Limb (tissue), 2 donors: ENCODE results near the gene SCLT1.
"Not testable (repeated sequence)": the region's sequence is repeated elsewhere in the genome, so short reads cannot be mapped to it uniquely, and the experiment has no call there.

Experiments used
- DNase-seq, 2 donors: peaks; one replicate each; pipeline ENCODE4 v3.0.0-alpha.2; 2016; ENCODE audit errors: extremely low spot score in 2 of 2

SCLT1 gene

DNA sequence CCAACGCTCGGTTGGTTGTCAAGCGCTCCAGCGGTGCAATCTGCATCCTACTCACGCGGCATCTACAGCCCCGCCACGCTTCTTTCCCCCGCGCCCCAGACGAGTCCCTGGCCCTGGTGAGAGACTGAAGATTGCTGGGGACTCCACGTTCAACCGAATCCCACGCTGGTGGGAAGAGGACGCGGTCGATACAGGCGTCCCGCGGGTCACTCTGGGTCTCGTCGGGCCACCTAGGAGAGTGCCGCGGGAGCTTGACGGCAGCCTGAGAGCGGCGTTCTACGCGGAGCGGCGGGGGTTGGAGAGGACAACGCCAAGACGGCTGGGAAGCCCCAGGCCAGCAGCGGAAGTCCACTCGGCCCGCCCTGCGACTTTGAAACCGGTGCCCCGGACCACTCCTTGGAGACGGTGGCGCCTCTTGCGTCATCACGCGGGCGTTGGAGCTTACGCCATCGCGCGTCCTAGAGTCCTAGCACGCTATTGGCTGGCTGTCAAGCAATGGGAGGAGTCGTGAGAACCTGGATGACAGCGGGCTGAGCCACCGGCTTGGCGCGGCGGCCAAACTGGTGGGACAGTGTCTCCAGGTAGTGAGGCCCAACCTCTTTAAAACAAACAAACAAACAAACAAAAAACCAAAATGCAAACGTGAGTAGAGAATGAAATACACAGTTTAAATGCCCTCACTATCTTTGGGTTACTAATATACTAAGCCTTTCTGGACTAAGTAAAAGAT, at the start of gene SCLT1:
Gene SCLT1, minus strand, starts transcription at position 349 of the 730 bp plus-strand sequence. CDS start 436 bp downstream, outside the sequence.
- peak; percentile 96 to 97 for DNase-seq

DNA sequence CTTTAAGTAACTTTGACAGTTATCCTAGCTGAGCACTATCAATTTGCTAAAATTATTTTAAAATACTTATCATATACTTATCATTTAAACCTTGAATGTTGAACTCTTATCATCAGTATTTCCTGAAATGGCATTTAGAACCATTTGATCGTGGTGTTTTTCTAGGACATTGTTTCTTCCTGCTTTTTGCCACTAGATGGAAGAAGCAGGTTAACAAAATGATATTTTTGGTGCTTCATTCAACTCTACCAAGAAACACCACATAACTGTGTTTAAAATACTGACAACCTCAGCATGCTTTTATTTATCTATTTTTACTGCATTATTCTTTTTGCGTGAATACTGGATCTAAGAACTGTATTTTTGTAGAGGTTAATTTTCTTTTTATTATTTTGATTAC, 47.2 kb upstream of the SCLT1 start:
- no peak for DNase-seq

DNA sequence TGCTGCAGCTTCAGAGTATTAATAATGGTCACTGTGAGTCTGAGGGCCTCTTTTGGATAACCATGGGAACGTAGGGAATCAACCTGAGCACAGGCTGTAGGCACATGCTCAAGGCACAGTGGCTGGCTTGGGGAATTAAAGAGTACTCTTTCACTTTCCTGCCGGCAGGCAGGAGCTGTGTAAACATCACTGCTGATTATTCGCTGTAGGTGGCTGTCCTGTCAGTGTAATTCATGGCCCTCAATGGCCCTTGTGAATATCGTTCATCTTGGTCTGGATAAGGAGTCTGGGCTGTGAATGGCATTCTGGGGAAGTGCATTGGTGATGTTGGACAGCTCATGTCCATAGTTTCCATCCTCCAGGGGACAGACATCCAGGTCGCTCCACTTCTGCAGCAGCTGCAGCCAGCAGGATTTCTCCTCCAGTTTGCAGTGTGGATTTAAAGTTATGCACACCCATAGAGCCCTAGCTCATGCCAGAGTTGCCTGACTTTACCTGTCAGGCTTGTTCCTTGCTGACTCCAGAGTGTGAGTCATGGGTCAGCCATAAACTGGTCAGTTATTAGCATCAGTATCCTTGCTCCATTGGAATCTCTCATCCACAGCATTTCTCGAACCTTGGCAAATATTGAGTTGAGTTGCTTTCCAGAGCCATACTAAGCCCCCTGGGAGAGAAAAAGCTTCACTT, 45.6 kb upstream of the SCLT1 start:
- no peak for DNase-seq

DNA sequence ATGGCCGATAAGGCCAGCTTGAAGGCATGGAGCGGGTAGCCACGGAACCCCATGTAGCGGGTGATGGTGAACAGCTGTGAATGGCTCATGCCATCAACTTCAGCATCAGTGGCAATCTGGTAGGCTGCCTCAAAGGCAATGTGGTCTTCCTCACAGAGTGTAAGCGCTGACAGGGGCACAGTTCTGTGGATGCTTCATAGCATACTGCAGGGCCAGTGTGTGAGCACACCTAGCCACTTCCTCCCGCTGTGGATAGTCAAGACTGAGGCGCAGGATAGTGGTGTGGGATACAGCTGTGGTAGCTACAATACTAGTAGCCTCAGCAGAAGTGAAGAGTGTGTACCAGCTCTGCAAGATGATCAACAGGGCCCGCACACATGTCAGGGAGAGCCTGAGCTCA, 43.1 kb upstream of the SCLT1 start:
- DNase-seq: no peak

DNA sequence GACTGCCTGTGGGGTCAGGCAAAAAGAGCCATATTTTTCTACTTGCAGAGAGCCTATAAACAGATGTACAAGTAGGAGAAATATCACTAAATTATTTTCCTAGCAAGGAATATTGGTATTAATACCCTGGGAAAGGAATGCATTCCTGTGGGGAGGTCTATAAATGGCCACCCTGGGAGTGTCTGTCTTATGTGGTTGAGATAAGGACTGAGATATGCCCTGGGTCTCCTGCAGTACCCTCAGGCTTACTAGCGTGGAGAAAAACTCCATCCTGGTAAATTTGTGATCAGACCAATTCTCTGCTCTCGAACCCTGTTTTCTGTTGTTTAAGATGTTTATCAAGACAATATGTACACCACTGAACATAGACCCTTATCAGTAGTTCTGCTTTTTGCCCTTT, 38.0 kb upstream of the SCLT1 start:
- DNase-seq: no peak

DNA sequence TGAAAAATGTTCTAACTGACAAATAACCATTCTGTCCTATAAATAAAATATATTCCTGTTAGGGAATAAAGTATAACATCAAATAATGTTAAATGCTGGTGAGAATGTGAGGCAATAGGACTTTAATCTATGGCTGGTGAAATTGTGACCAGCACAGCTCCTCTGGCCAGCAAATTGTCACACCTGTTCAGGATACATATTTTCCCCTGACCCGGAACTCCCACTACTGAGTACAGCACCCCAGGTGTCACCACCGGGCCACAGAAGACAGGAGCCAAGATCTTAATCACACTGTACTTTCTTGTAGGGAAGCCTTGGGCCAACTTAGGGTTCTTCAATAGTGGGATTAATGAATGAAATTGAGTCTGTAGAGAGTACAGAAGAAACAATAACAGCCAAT, 35.8 kb upstream of the SCLT1 start:
- DNase-seq: no peak

DNA sequence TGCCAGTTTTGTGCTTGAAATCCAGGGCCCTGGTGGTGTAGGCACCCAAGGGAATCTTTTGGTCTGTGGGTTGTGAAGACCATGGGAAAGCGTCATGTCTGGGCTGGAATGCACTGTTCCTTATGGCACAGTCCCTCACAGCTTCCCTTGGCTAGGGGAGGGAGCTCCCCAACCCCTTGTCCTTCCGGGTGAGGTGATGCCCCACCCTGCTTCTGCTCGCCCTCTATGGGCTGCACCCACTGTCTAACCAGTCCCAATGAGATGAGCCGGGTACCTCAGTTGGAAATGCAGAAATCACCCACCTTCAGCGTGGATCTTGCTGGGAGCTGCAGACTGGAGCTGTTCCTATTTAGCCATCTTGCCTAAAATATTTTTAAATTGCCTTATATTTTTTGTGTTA, 33.3 kb upstream of the SCLT1 start:
- DNase-seq: not testable (repeated sequence)

DNA sequence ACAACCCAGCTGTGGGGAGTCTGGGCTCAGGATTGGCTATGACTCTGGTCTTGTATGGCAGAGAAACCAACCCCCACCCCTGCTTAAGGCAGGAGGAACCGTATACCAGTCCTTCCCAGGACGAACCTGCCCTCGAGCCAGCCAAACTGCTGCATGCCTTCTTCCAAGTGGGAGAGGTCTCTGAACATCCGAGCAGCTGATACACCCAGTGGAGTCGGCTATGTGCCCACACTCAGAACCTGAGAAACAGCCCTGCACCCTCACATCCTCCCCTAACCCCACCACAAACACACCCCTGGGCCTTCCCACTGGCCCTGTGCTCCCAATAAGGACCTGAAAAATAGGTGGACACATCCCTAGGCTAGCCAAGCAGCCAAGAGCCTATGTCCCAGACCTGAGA, 24.4 kb upstream of the SCLT1 start:
- DNase-seq: no peak

DNA sequence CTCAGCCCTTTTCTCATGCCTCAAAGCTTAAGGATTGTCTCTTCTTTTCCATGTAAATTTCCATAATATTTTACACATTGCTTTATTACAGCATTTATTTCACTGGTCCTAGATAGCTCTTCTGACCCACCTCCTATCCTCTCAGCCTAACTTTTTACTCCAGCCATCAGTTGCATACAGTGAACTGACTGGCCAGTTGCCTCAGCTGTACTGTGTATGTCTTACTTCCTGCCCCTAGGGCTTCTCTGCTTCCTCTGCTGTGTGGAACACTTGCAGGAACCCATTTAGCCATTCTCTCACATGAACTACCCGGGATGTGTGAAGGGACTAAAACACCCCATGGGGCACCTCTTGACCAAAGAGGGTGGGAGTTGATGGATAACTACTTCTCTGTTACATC, 20.6 kb upstream of the SCLT1 start:
- no peak for DNase-seq

DNA sequence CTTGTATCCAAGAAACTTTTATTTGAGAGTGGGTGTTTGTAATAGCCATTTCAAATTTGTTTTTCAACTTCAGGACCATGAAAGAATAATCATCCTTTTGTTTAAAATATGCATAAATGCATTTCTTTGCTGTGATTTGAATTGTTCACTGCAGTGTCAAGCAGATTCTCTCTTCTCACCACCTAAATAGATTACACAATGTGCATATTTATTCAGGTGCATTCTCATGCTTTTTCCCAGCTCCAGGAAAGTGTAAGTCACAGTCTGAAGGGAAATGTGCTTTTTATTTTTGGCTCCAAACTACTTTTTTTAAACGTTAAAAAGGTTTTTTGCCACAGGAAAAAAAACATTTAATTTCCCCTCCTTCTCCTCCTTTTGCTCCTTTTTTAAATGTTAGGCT, 20.1 kb upstream of the SCLT1 start:
- DNase-seq: no peak

DNA sequence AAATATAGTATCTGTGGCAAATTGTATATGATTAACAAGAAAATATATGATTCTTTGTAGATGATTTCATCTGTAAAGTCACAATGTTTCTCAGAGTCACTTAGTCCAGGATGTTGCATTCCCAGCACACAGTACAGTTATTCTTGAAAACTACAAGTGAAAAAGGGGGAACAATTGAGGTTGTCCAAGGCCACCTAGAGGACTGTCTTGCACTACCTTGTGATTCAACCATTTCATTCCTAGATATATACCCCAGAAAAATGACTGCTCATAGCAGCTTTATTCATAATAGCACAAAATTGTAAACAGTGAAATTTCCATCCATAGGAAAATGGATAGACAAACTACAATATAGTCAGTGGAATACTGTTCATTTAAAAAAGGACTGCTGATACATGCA, 18.6 kb upstream of the SCLT1 start:
- no peak for DNase-seq

DNA sequence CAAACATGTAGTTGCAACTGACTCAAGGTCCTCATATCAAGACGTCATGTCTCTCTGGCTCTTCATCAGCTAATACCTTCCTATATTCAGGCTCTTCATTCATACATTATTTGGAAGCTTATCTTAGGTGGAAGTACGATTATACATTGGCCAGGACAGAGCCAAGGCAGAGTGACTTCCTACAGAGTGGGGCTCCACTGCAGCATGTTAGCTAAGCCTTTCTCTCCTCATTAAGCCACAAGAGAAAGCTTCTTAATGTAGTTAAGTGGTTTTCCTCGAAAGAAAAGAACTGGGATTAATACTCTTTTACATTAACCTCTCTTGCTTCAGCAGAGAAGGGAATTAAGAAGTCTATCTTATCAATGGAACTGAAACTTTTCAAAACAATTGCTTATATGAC, 17.6 kb upstream of the SCLT1 start:
- DNase-seq: no peak

DNA sequence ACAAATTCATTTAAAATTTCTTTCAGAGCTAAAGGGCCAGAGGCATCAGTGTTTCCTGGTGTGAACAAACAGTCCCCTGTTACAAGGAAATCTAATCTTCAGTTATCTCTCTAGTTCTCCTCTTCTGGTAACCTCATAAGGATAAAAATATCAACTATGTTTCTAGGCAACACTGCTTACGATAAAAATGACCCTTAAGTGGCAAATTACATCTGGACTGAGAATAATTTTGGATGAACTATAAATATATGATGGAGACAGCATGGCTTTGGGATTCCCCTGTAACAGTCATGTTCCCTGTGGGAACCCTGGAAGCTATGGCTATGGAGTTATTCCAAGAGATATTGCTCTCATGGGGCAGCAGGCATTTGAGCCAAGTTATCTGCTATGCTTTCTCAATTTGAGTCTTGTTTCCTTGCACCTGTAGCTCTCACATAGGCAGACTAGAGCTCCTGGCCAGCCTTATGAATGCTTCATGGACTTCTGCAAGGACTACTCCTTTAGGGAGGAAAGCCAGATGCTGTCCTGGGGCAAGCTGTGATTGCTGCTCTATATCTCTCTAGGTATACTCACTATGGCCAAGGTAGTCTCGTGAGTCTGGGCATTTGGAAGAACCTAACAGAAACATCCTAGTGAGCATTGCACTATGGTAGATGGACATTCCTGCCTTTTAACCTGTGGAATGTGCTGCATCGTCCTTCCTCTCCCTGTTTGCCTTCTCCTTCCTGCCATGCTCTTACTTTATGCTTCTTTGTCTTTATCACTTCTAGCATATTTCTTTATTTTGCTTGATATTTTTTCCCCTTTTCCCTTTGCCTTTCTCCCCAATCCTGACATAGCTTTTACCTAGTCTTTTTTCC, 16.9 kb upstream of the SCLT1 start:
- no peak for DNase-seq

DNA sequence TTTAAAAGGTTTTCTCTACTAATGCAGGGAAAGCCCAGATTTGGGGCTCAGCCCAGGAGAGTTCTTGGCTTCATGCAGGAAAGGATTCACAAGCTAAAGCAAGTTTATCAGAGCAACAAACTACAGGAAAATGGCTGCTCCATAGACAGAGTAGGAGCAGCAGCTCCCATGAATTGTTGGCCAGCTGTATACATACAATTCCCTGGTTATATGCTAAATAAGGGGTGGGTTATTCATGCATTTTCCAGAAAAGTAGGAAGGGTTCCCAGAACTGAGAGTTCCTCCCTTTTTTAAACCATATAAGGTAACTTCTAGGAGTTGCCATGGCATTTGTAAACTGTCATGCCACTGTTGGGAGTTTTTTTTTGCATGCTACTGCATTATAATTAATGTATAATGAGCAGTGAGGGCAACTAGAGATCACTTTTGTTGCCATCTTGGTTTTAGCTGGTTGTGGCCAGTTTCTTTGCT, 5.2 kb upstream of the SCLT1 start:
- DNase-seq: no peak

DNA sequence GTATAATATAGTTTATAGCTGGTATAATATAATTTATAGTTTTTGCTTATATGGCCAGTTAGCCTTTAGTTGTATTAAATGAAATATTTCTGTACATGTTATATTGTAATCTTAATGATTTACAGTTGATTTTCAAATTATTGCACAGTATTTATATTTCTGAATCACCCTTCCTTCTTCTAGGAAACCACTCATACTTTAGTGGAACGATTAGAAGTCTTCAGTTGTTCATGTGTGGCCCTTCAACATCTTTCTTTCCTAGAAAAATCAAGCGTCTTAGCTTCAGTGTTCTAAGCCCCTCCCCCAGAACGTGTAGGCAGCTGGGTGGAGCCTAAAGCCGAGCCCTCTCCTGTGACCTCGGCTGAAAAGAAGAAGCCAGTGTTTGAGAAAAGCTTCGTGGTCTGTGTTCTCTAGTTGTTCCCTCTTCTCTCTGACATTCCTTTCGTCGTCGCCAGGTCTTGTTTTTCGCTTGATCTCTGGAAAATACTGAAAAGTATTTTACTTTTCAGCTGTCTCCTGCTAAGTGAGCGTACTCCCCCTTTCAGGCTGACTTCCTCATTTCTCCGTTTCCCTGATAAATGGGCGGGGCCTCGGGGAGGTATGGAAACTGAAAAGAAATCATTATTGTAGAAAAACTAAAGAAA, 2.6 kb upstream of the SCLT1 start, which contains the start of gene C4orf33:
Gene C4orf33, plus strand, starts transcription at position 342 of the 644 bp plus-strand sequence. CDS start 6,459 bp downstream, outside the sequence.
- DNase-seq: peak; percentile 64 to 74

DNA sequence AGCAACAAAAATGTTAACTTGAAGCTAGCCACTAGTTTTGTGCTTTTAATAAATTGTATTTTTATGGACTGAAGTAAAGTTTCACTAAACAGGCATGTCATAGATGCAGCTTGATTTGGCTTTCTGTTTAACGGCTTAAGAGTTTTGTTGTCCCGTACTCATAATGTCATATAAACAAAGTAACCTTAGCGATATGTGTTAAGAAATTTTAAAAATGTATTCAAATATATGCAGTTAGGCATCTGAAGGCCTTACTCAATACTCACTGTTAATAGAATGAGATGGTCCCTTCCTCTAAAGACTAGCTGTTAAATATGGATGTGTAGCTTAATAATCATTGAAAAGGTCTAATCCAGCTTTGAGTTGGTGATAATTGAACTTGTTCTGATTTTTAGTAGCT, 1.0 kb upstream of the SCLT1 start:
- no peak for DNase-seq

DNA sequence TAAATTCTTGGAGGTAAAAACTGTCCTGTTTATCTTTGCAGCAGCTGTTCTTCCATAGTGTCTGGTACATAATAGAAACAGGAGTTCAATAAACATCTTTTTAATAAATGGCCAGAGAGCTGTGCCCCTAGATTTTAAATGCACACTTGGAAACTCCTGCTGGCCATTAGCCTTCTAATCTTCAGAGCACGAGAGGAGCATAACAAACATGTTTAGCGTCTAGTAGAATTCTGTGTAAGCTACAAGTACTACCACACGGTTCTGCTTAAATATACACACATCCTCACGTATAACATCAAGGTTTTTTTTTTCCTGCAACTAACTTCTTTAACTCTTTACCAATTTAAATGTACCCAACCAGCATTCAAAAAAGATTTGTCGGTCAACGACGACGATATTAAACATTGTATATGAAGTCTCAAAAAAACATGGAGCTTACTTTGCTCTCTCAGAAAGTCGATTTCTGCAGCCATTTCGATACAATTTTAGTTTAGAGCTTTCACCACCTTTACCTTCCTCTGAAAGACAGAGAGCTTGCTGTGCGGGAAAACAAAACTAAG, 628 bp downstream of the SCLT1 start:
- peak in 1 of 2 donors; percentile 36 for DNase-seq

DNA sequence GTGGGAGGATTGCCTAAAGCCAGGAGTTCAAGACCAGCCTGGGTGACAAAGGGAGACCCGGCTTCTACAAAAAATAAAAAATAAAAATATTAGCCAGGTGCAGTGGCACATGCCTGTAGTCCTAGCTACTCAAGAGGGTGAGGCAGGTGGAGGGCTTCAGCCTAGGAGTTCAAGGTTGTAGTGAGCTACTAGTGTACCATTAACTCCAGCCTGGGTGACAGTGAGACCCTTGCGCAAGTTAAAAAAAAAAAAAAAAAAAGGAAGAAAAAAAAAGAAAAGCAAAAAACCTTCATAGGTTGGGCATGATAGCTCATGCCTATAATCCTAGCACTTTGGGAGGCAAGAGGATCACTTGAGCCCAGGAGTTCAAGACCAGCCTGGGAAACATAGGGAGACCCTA, 5.8 kb downstream of the SCLT1 start:
- no peak for DNase-seq

DNA sequence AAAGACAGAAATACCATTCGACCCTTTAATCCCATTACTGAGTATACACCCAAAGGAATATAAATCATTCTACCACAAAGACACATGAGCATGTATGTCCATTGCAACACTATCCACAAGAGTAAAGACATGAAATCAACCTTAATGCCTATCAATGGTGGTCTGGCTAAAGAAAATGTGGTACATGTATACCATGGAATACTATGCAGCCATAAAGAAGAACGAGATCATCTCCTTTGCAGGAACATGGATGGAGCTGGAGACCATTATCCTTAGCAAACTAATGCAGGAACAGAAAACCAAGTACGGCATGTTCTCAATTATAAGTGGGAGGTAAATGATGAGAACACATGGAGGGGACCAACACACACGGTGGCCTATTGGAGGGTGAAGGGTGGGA, 7.9 kb downstream of the SCLT1 start:
- DNase-seq: no peak

DNA sequence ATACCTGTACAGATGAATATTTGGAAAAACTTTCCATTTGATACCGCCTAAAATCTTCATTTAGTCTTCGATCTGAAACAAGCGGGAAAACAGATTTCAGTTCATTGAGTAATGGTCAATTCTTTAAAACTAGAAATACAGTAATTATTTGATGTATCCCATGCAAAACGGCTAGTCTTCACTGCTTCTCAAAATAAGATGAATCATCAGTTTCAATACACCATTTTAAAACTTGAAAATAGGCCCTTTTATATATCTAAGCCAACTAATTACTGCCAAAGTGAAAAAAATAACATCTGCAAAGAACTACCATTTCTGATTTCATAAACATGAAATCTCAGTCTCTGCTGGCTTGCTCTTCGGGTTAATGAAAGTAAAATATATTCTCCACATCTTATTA, 11.0 kb downstream of the SCLT1 start:
- no peak for DNase-seq

DNA sequence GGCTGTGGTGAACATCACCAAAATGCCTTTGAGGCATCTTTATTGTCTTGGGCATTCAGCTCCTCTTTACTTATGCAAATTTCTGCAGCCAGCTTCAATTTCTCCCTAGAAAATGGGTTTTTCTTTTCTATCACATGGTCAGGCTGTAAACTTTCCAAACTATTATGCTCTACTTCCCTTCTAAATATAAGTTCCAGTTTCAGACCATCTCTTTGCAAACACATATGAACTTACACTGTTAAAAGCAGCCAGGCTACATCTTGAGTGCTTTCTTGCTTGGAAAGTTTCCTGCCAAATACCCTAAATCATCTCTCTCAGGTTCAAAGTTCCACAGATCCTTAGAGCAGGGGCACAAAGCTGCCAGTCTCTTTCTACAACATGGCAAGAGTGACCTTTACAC, 13.2 kb downstream of the SCLT1 start:
- DNase-seq: no peak
